B cell (primary cell): Measurements from ENCODE around the gene SUMO3. TPM values are rescaled to one million over a fixed set of nuclear protein-coding genes. Genes with fewer than 3 reads are reported as not detected.

Source experiments
- ATAC-seq: fragments of 200-7000 bp; cut with Tn5 transposase; one replicate; pipeline ENCODE4 v1.10.0; 2021; ENCODE audit warnings: low read depth, mild to moderate bottlenecking, moderate number of reproducible peaks, moderate library complexity
- CTCF ChIA-PET: fragments of 350-600 bp; sonication (Branson Sonifier 250); formaldehyde crosslinking; loops from one replicate; lab custom pipeline; 2021; ENCODE audit warnings: antibody characterized with exemption, inconsistent platforms; lab: Charles Lee
- POLR2A ChIA-PET: fragments of 350-600 bp; sonication (Branson Sonifier 250); formaldehyde crosslinking; loops from one replicate; lab custom pipeline; 2021; ENCODE audit warnings: antibody characterized with exemption; lab: Charles Lee
- DNase-seq: peaks from one replicate; pipeline ENCODE4 v3.0.0; 2013
- H2AFZ ChIP-seq: 2 replicates; pipeline ENCODE4 v1.6.1; 2012; ENCODE audit warnings: mild to moderate bottlenecking, low read depth, low read length; ENCODE audit not compliant: insufficient read depth, poor library complexity, severe bottlenecking
- H3K27ac ChIP-seq, 2 donors: 1 replicate in 1 of 2; 2 replicates in 1 of 2; pipeline ENCODE4 v1.5.1; 2012 to 2013; ENCODE audit warnings: low read length in 2 of 2, mild to moderate bottlenecking in 2 of 2, moderate library complexity in 1 of 2
- H3K27me3 ChIP-seq, 4 experiments: fragments of 200-600 bp in 1 of 4; sonication (generic) in 1 of 4; replicated peaks in 1 of 4; 1 replicate in 2 of 4; 2 replicates in 2 of 4; pipeline versions ENCODE4 v1.6.1 to v1.7.0; 2013 to 2016; ENCODE audit warnings: low read length in 3 of 4, mild to moderate bottlenecking in 2 of 4, mixed read lengths in 1 of 4, moderate library complexity in 1 of 4; ENCODE audit not compliant: insufficient read depth in 4 of 4, control insufficient read depth in 3 of 4; ENCODE audit errors: control extremely low read depth in 1 of 4
- H3K36me3 ChIP-seq, 2 experiments: replicated peaks in 1 of 2; 1 replicate in 1 of 2; 2 replicates in 1 of 2; pipeline versions ENCODE4 v1.6.1 to v1.7.1; 2013; ENCODE audit warnings: low read length in 1 of 2; ENCODE audit not compliant: insufficient read depth in 2 of 2, control insufficient read depth in 1 of 2; ENCODE audit errors: control extremely low read depth in 1 of 2, extremely low read depth in 1 of 2
- H3K4me1 ChIP-seq, 2 donors: fragments of 200-600 bp in 1 of 2; sonication (generic) in 1 of 2; 1 replicate in 1 of 2; 2 replicates in 1 of 2; pipeline versions ENCODE4 v1.5.1 to v1.6.1; 2013 to 2017; ENCODE audit warnings: low read length in 2 of 2; ENCODE audit not compliant: control insufficient read depth in 2 of 2, insufficient read depth in 2 of 2
- H3K4me2 ChIP-seq: replicated peaks from 2 replicates; pipeline ENCODE3; 2012; ENCODE audit warnings: mild to moderate bottlenecking, low read depth, low read length; ENCODE audit not compliant: poor library complexity, severe bottlenecking
- H3K4me3 ChIP-seq, 5 experiments: fragments of 200-600 bp in 1 of 5; sonication (generic) in 1 of 5; 1 replicate in 3 of 5; 2 replicates in 2 of 5; pipeline versions ENCODE4 v1.5.1 to v1.7.0; 2011 to 2016; ENCODE audit warnings: low read length in 4 of 5, mild to moderate bottlenecking in 4 of 5, low read depth in 2 of 5, control low read depth in 1 of 5, moderate library complexity in 1 of 5; ENCODE audit not compliant: insufficient read depth in 1 of 5; ENCODE audit errors: control extremely low read depth in 1 of 5, extremely low read depth in 1 of 5
- H3K79me2 ChIP-seq: fragments of 200-600 bp; sonication (generic); one replicate; pipeline ENCODE4 v1.6.0; 2016; ENCODE audit warnings: low read length; ENCODE audit not compliant: control insufficient read depth, insufficient read depth
- H3K9ac ChIP-seq: fragments of 200-600 bp; sonication (generic); 2 replicates; pipeline ENCODE4 v1.6.1; 2017; ENCODE audit warnings: mild to moderate bottlenecking, low read length, moderate library complexity
- H3K9me3 ChIP-seq, 3 donors: one replicate each; pipeline versions ENCODE4 v1.6.1 to v1.7.1; 2013; ENCODE audit warnings: low read length in 2 of 3; ENCODE audit not compliant: control insufficient read depth in 2 of 3, insufficient read depth in 1 of 3; ENCODE audit errors: control extremely low read depth in 1 of 3
- H4K20me1 ChIP-seq: 2 replicates; pipeline ENCODE4 v1.6.0; 2012; ENCODE audit warnings: mild to moderate bottlenecking, low read length; ENCODE audit not compliant: insufficient read depth, control insufficient read depth, poor library complexity, severe bottlenecking
- H3K27ac Mint-ChIP-seq: one replicate; pipeline ENCODE4 v1.8.0; 2021; ENCODE audit warnings: mixed read lengths
- H3K27me3 Mint-ChIP-seq: one replicate; pipeline ENCODE4 v1.8.0; 2021; ENCODE audit warnings: mixed read lengths
- H3K4me1 Mint-ChIP-seq: one replicate; pipeline ENCODE4 v1.8.0; 2021; ENCODE audit warnings: mixed read lengths
- H3K4me3 Mint-ChIP-seq: one replicate; pipeline ENCODE4 v1.8.0; 2021; ENCODE audit warnings: mixed read lengths
- H3K9me3 Mint-ChIP-seq: one replicate; pipeline ENCODE4 v1.8.0; 2022; ENCODE audit warnings: mixed read lengths; ENCODE audit not compliant: insufficient read depth
- EZH2 ChIP-seq: IDR thresholded peaks from 2 replicates; pipeline ENCODE4 v1.6.1; 2012; ENCODE audit warnings: borderline replicate concordance, low read depth, mild to moderate bottlenecking, moderate library complexity, low read length; ENCODE audit not compliant: insufficient read depth, poor library complexity, severe bottlenecking
- WGBS: methylation state at CpG from one replicate; pipeline ENCODE4 v1.1.5; 2013; ENCODE audit warnings: missing lambda C conversion rate; ENCODE audit not compliant: insufficient coverage; 5-methylcytosine and 5-hydroxymethylcytosine counted together
- intact Hi-C: fragments of 100-400 bp; cut with micrococcal nuclease; formaldehyde crosslinking; loops from one replicate; pipeline ENCODE4 v1.10.0; 2022
- polyA plus RNA-seq: library from polyadenylated mRNA; depleted of rRNA; stranded (reverse); fragments of >200 nt; gene quantifications from 2 replicates; pipeline ENCODE4 v1.2.3, GENCODE V29; 2012
- total RNA-seq, 2 donors: library from RNA; stranded (reverse); fragments of 120-200 nt in 1 of 2; gene quantifications; 1 replicate in 1 of 2; 2 replicates in 1 of 2; pipeline versions ENCODE4 v1.2.3 to v1.2.4, GENCODE V29; 2013 to 2022
- TF ChIP-seq, protein P1 (sequence below): fragments of 200-600 bp; IDR thresholded peaks from one replicate; pipeline ENCODE4 v1.8.0; 2022; ENCODE audit warnings: antibody characterized with exemption, mild to moderate bottlenecking

Gene SUMO3
- total and polyA plus RNA-seq, 2 donors (not counting 1 experiment from before 2014, with no cell fraction given) = 37.6 to 44.8 TPM

GRCh38 chr21:44803651-44804050 is 14.2 kb downstream of the SUMO3 start:
- Mint-ChIP-seq H3K27ac (no peak overlapping the region), H3K4me3 (peak overlapping the region; percentile 88), H3K9me3 (no peaks in the 10 kb centered on the region), H3K27me3 (no peaks in the 10 kb centered on the region), H3K4me1 (peaks cover 30% of the 10 kb centered on the region)
- intact Hi-C loops = loop anchor here (5.0 kb wide), 2 partner anchors 324 to 1016 kb away; partner anchors contain the start of gene RRP1
- peaks cover 19 to 21% of the 10 kb centered on the region in 2 donors for H3K4me1 ChIP-seq
- no peak overlapping the region for H3K9ac ChIP-seq
- no peak overlapping the region for H3K27ac ChIP-seq
- no peak for TF ChIP-seq EZH2
- TF ChIP-seq, protein P1, sequence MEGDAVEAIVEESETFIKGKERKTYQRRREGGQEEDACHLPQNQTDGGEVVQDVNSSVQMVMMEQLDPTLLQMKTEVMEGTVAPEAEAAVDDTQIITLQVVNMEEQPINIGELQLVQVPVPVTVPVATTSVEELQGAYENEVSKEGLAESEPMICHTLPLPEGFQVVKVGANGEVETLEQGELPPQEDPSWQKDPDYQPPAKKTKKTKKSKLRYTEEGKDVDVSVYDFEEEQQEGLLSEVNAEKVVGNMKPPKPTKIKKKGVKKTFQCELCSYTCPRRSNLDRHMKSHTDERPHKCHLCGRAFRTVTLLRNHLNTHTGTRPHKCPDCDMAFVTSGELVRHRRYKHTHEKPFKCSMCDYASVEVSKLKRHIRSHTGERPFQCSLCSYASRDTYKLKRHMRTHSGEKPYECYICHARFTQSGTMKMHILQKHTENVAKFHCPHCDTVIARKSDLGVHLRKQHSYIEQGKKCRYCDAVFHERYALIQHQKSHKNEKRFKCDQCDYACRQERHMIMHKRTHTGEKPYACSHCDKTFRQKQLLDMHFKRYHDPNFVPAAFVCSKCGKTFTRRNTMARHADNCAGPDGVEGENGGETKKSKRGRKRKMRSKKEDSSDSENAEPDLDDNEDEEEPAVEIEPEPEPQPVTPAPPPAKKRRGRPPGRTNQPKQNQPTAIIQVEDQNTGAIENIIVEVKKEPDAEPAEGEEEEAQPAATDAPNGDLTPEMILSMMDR = no peak
- H3K9me3 ChIP-seq = no peaks in the 10 kb centered on the region
- H3K79me2 ChIP-seq = peaks cover 35% of the 10 kb centered on the region
- H2AFZ ChIP-seq = no peak overlapping the region
- WGBS = 76% methylated on average over 3 of the region's 3 CpGs
- H3K36me3 ChIP-seq = peaks cover 1 to 30% of the 10 kb centered on the region in 2 experiments
- ATAC-seq (no peak), DNase-seq (no peak)
- peaks cover 23% of the 10 kb centered on the region for H4K20me1 ChIP-seq
- ChIA-PET CTCF (interaction anchor here (0.6 to 1.3 kb wide), 3 partner anchors 89 to 251 kb away, joined by 3 to 4 read pairs (median 3); partner anchors contain the start of gene SLX9), POLR2A (interaction anchor here (1.0 kb wide), 1 partner anchor 14 kb away, joined by 3 read pairs; the partner anchor contains the start of gene SUMO3)
- no peak overlapping the region for H3K4me2 ChIP-seq
- no peaks in the 10 kb centered on the region for H3K27me3 ChIP-seq
- no peak overlapping the region for H3K4me3 ChIP-seq
